HepG2 (cell line): ENCODE data around the gene TMC8. TPM values are rescaled to one million over a fixed set of nuclear protein-coding genes. Genes with fewer than 3 reads are reported as not detected.

Source experiments
- ATAC-seq: fragments of 200-7000 bp; cut with Tn5 transposase; 3 replicates; pipeline ENCODE4 v1.9.1; 2020; ENCODE audit warnings: mild to moderate bottlenecking, moderate library complexity
- BruUV-seq: library from RNA; stranded (reverse); fragments of 400-500 nt; replicated peaks from 2 replicates; lab custom pipeline; 2021; lab: Mats Ljungman, UMichigan
- CTCF ChIA-PET: fragments of 300-600 bp; formaldehyde crosslinking; extraction: SDS; loops from one replicate; lab custom pipeline; 2021; ENCODE audit warnings: low total read pairs, inconsistent platforms, low intra/inter-chr PET ratio; lab: Yijun Ruan, JAX
- POLR2A ChIA-PET: fragments of 350-600 bp; sonication (Branson Sonifier 250); formaldehyde crosslinking; loops from one replicate; lab custom pipeline; 2020; ENCODE audit warnings: antibody characterized with exemption, inconsistent platforms; lab: Yijun Ruan, JAX
- DNase-seq: peaks from one replicate; pipeline ENCODE4 v3.0.0-alpha.2; 2015; ENCODE audit warnings: low spot score
- FAIRE-seq: peaks from 3 replicates; lab custom pipeline; 2011; peaks lifted over from hg19 to GRCh38; lab: Jason Lieb, UNC
- H2AFZ ChIP-seq: one replicate; pipeline ENCODE4 v1.6.1; 2011; ENCODE audit warnings: low read length, inconsistent platforms
- H3K27ac ChIP-seq: fragments of 300-600 bp; 3 replicates; pipeline ENCODE4 v1.8.0; 2011; ENCODE audit warnings: mixed run types, mild to moderate bottlenecking, mixed read lengths, low read length, inconsistent platforms; ENCODE audit not compliant: insufficient read depth; ENCODE audit errors: extremely low read length
- H3K27me3 ChIP-seq, 2 experiments: fragments of 200-600 bp in 1 of 2; 2 replicates in 1 of 2; 3 replicates in 1 of 2; pipeline versions ENCODE4 v1.6.0 to v1.8.0; 2011; ENCODE audit warnings: low read length in 2 of 2, mild to moderate bottlenecking in 2 of 2, moderate library complexity in 2 of 2, inconsistent platforms in 1 of 2; ENCODE audit not compliant: insufficient read depth in 2 of 2, control insufficient read depth in 1 of 2
- H3K36me3 ChIP-seq, 2 experiments: fragments of 200-600 bp in 1 of 2; replicated peaks in 1 of 2; 2 replicates in 1 of 2; 3 replicates in 1 of 2; pipeline versions ENCODE4 v1.5.1 to v1.8.0; 2011; ENCODE audit warnings: low read length in 2 of 2, inconsistent platforms in 1 of 2; ENCODE audit not compliant: insufficient read depth in 2 of 2, control insufficient read depth in 1 of 2
- H3K4me1 ChIP-seq: 2 replicates; pipeline ENCODE4 v1.5.1; 2012; ENCODE audit warnings: low read length, inconsistent platforms; ENCODE audit not compliant: insufficient read depth
- H3K4me2 ChIP-seq: 2 replicates; pipeline ENCODE4 v1.6.0; 2011; ENCODE audit warnings: low read depth, low read length, inconsistent platforms
- H3K4me3 ChIP-seq, 3 experiments: fragments of 200-600 bp in 1 of 3; sonication (generic), shearing (Covaris generic) in 1 of 3; replicated peaks in 1 of 3; 2 replicates each; pipeline ENCODE4 v1.5.1; 2011 to 2016; ENCODE audit warnings: low read length in 3 of 3, inconsistent platforms in 2 of 3, low read depth in 2 of 3, mild to moderate bottlenecking in 2 of 3, control low read depth in 1 of 3, mixed read lengths in 1 of 3; ENCODE audit not compliant: insufficient read depth in 1 of 3
- H3K79me2 ChIP-seq: one replicate; pipeline ENCODE4 v1.6.1; 2011; ENCODE audit warnings: low read length, inconsistent platforms; ENCODE audit not compliant: insufficient read depth
- H3K9ac ChIP-seq: 2 replicates; pipeline ENCODE4 v1.6.0; 2011; ENCODE audit warnings: mild to moderate bottlenecking, low read depth, low read length, inconsistent platforms; ENCODE audit not compliant: insufficient read depth
- H3K9me3 ChIP-seq: 2 replicates; pipeline ENCODE4 v1.5.1; 2012; ENCODE audit warnings: mild to moderate bottlenecking, low read length
- H4K20me1 ChIP-seq: 2 replicates; pipeline ENCODE4 v1.6.0; 2011; ENCODE audit warnings: inconsistent platforms, mild to moderate bottlenecking, low read length, moderate library complexity; ENCODE audit not compliant: insufficient read depth
- ARNT2 ChIP-seq: sonication (generic); formaldehyde crosslinking; IDR thresholded peaks from 2 replicates; pipeline ENCODE4 v1.8.0; 2022; ENCODE audit warnings: mild to moderate bottlenecking, low read depth, missing genetic modification reagents, moderate library complexity
- ATF5 ChIP-seq: sonication (generic); formaldehyde crosslinking; IDR thresholded peaks from 2 replicates; pipeline ENCODE4 v1.4.0; 2020; ENCODE audit warnings: mild to moderate bottlenecking, low read depth, missing genetic modification reagents
- BCL3 ChIP-seq: sonication (generic); formaldehyde crosslinking; IDR thresholded peaks from 2 replicates; pipeline ENCODE4 v1.5.1; 2020; ENCODE audit warnings: mild to moderate bottlenecking, missing genetic modification reagents, moderate library complexity
- E2F2 ChIP-seq: sonication (generic); formaldehyde crosslinking; IDR thresholded peaks from 2 replicates; pipeline ENCODE4 v1.4.0; 2020; ENCODE audit warnings: missing genetic modification reagents, borderline replicate concordance
- GZF1 ChIP-seq: sonication (generic); formaldehyde crosslinking; IDR thresholded peaks from 2 replicates; pipeline ENCODE4 v1.5.1; 2020; ENCODE audit warnings: mild to moderate bottlenecking, missing genetic modification reagents
- IRX3 ChIP-seq: sonication (generic); formaldehyde crosslinking; IDR thresholded peaks from 2 replicates; pipeline ENCODE4 v1.8.1; 2023; ENCODE audit warnings: mild to moderate bottlenecking, low read depth, missing genetic modification reagents, borderline replicate concordance
- KDM6A ChIP-seq: IDR thresholded peaks from 2 replicates; pipeline ENCODE4 v1.6.1; 2016; ENCODE audit warnings: low read depth
- KMT2B ChIP-seq: IDR thresholded peaks from 2 replicates; pipeline ENCODE4 v1.6.1; 2016; ENCODE audit warnings: missing genetic modification reagents, missing compliant biosample characterization
- NFYB ChIP-seq: sonication (generic); formaldehyde crosslinking; IDR thresholded peaks from 2 replicates; pipeline ENCODE4 v1.4.0; 2020; ENCODE audit warnings: missing genetic modification reagents
- NFYC ChIP-seq: IDR thresholded peaks from 2 replicates; pipeline ENCODE4 v1.6.1; 2016; ENCODE audit warnings: missing genetic modification reagents, missing compliant biosample characterization
- PHF8 ChIP-seq: sonication (generic); formaldehyde crosslinking; IDR thresholded peaks from 2 replicates; pipeline ENCODE4 v1.5.0; 2020; ENCODE audit warnings: missing genetic modification reagents
- RXRA ChIP-seq: sonication (generic); formaldehyde crosslinking; IDR thresholded peaks from 2 replicates; pipeline ENCODE4 v1.5.1; 2020; ENCODE audit warnings: missing genetic modification reagents
- SAP130 ChIP-seq: IDR thresholded peaks from 2 replicates; pipeline ENCODE4 v1.6.1; 2016; ENCODE audit warnings: low read depth
- YEATS2 ChIP-seq: sonication (generic); formaldehyde crosslinking; IDR thresholded peaks from 2 replicates; pipeline ENCODE4 v1.4.0; 2020; ENCODE audit warnings: missing genetic modification reagents, borderline replicate concordance
- YY1 ChIP-seq: IDR thresholded peaks from 2 replicates; pipeline ENCODE4 v1.6.1; 2011; ENCODE audit warnings: low read length, low read depth, moderate library complexity, mild to moderate bottlenecking; ENCODE audit not compliant: insufficient read depth, insufficient replicate concordance
- ZBTB38 ChIP-seq: sonication (generic); formaldehyde crosslinking; IDR thresholded peaks from 2 replicates; pipeline ENCODE4 v1.5.1; 2020; ENCODE audit warnings: mild to moderate bottlenecking, missing genetic modification reagents
- ZC3H13 ChIP-seq: sonication (generic); formaldehyde crosslinking; IDR thresholded peaks from 2 replicates; pipeline ENCODE4 v1.8.1; 2023; ENCODE audit warnings: mild to moderate bottlenecking, missing genetic modification reagents, moderate library complexity
- ZNF572 ChIP-seq: sonication (generic); formaldehyde crosslinking; IDR thresholded peaks from 2 replicates; pipeline ENCODE4 v1.5.1; 2020; ENCODE audit warnings: mild to moderate bottlenecking, missing genetic modification reagents
- ZNF598 ChIP-seq: sonication (generic); formaldehyde crosslinking; IDR thresholded peaks from 2 replicates; pipeline ENCODE4 v1.5.1; 2020; ENCODE audit warnings: mild to moderate bottlenecking, missing genetic modification reagents, borderline replicate concordance
- ZNF678 ChIP-seq: sonication (generic); formaldehyde crosslinking; IDR thresholded peaks from 2 replicates; pipeline ENCODE4 v1.4.0; 2020; ENCODE audit warnings: mild to moderate bottlenecking, missing genetic modification reagents
- ZSCAN29 ChIP-seq: sonication (generic); formaldehyde crosslinking; conservative IDR thresholded peaks from 2 replicates; pipeline ENCODE4 v1.4.0; 2020; ENCODE audit warnings: mild to moderate bottlenecking, missing genetic modification reagents
- WGBS: methylation state at CpG from one replicate; pipeline ENCODE4 v1.1.6; 2017; ENCODE audit warnings: low lambda C conversion rate; 5-methylcytosine and 5-hydroxymethylcytosine counted together
- in situ Hi-C: cut with HindIII; loops from 2 replicates; pipeline ENCODE4 v1.10.0; 2017; ENCODE audit warnings: low pct_unique_long_range_greater_than_20kb; ENCODE audit not compliant: extremely low pct_ligation_motif_present
- intact Hi-C: fragments of 100-400 bp; cut with micrococcal nuclease; formaldehyde crosslinking; loops from one replicate; pipeline ENCODE4 v1.10.0; 2022; ENCODE audit not compliant: unreplicated experiment
- polyA plus RNA-seq, 8 experiments: library from polyadenylated mRNA; depleted of rRNA in 3 of 8; stranded (reverse) in 7 of 8; unstranded in 1 of 8; fragments of >200 nt; fragmentation: Illumina TruSeq in 4 of 8; extraction: Trizol in 4 of 8; gene quantifications; 2 replicates each; pipeline versions ENCODE4 v1.2.1 to v1.2.3, GENCODE V29; 2011 to 2016; ENCODE audit warnings: low read depth in 4 of 8, missing spikeins in 1 of 8, mixed read lengths in 1 of 8; ENCODE audit not compliant: insufficient read depth in 1 of 8
- total RNA-seq, 5 experiments: library from RNA; depleted of rRNA; stranded (reverse); fragments of >200 nt; fragmentation: Illumina TruSeq; extraction: Trizol; gene quantifications; 2 replicates each; pipeline ENCODE4 v1.2.3, GENCODE V29; 2016; ENCODE audit warnings: low read depth in 1 of 5

TMC8 gene
- total and polyA plus RNA-seq, 2 of the 13 experiments (the other 11 are each of a cell fraction or from before 2014, with no cell fraction given), result 0.53 to 7.8 TPM

- no peaks in the 10 kb centered on the region for H3K9me3 ChIP-seq
- peaks cover 70% of the 10 kb centered on the region for H3K4me1 ChIP-seq
- peaks cover 5% of the 10 kb centered on the region; the same call in 1 of the 2 replicates for H4K20me1 ChIP-seq
- H2AFZ ChIP-seq, result no peak overlapping the region
- peak overlapping the region; percentile 73 to 88 (median 84) for H3K4me3 ChIP-seq
- BruUV-seq, result no TSS peak
- H3K27me3 ChIP-seq, result peaks cover 0 to 2% of the 10 kb centered on the region in 2 experiments; a peak in 1 of 5 replicates
- peaks cover 8% of the 10 kb centered on the region for H3K79me2 ChIP-seq
- H3K9ac ChIP-seq, result peak overlapping the region; percentile 81
- DNase-seq, result no peak
- peak overlapping the region; percentile 89 for H3K4me2 ChIP-seq
- peak overlapping the region; percentile 51 for H3K27ac ChIP-seq
- no peak for FAIRE-seq
- intact Hi-C loops (loop anchor here (2.0 to 5.0 kb wide), 3 partner anchors 18 to 42 kb away; partner anchors contain the start of genes AFMID, TK1 and TMC6), in situ Hi-C loops (no loop called here)
- POLR2A ChIA-PET, result interaction anchor here (0.8 to 1.7 kb wide), 7 partner anchors 17 to 45 kb away, joined by 3 to 12 read pairs (median 5); partner anchors contain the start of genes TK1 and TMC6
- WGBS, result 32% methylated on average over 4 of the region's 38 CpGs
- peak; percentile 61 for ATAC-seq
- peaks cover 5 to 19% of the 10 kb centered on the region in 2 experiments for H3K36me3 ChIP-seq
- CTCF ChIA-PET, result no interaction called here
- peak; percentile 80; the same call in 1 of the 2 replicates for TF ChIP-seq ZNF598 (CRISPR knock-in tag)
- peak; percentile 7; the same call in 1 of the 2 replicates for TF ChIP-seq ZNF678 (CRISPR knock-in tag)
- TF ChIP-seq BCL3 (CRISPR knock-in tag), result peak; percentile 52; the same call in 1 of the 2 replicates
- TF ChIP-seq KMT2B (CRISPR knock-in tag), result 0 out of 2 replicates have a peak, but pooled peaks have one; percentile 4
- TF ChIP-seq KDM6A (CRISPR knock-in tag), result no peak
- no peak for TF ChIP-seq GZF1 (CRISPR knock-in tag)
- peak; percentile 65 for TF ChIP-seq NFYB (CRISPR knock-in tag)
- 0 out of 2 replicates have a peak, but pooled peaks have one; percentile 26 for TF ChIP-seq YEATS2 (CRISPR knock-in tag)
- TF ChIP-seq ATF5, result no peak
- TF ChIP-seq YY1, result no peak
- TF ChIP-seq ZC3H13 (CRISPR knock-in tag), result no peak
- no peak for TF ChIP-seq E2F2
- TF ChIP-seq RXRA (CRISPR knock-in tag), result peak; percentile 12; the same call in 1 of the 2 replicates
- peak; percentile 65 for TF ChIP-seq NFYC
- 0 out of 2 replicates have a peak, but pooled peaks have one; percentile 29 for TF ChIP-seq ZBTB38
- 0 out of 2 replicates have a peak, but pooled peaks have one; percentile 23 for TF ChIP-seq ZNF572
- TF ChIP-seq ZSCAN29 (CRISPR knock-in tag), result no peak
- TF ChIP-seq IRX3 (CRISPR knock-in tag), result no peak
- peak; percentile 20; the same call in 1 of the 2 replicates for TF ChIP-seq SAP130
- no peak for TF ChIP-seq PHF8 (CRISPR knock-in tag)
- no peak for TF ChIP-seq ARNT2 (CRISPR knock-in tag)
Observed at GRCh38 chr17:78168903-78169793, 38.6 kb downstream of the TMC8 start.
